ENCODE data around the gene GRIA4. TPM values are rescaled to one million over a fixed set of nuclear protein-coding genes. Genes with fewer than 3 reads are reported as not detected.

The GRIA4 gene
- total and polyA plus RNA-seq, 7 donors = 0.23 to 6.6 (median 1.9) TPM

GRCh38 chr11:105861225-105861624 is 251.4 kb downstream of the GRIA4 start:
- H3K4me1 ChIP-seq = no peaks in the 10 kb centered on the region
- DNase-seq = no peak

GRCh38 chr11:105862736-105863367 is 253.0 kb downstream of the GRIA4 start:
- intact Hi-C loops (cut with DNase I) = no loop called here

More at GRCh38 chr11:105861225-105861624, 251.4 kb downstream of the GRIA4 start:
- H3K4me3 ChIP-seq = no peak overlapping the region
- H3K36me3 ChIP-seq = no peaks in the 10 kb centered on the region
- no peak overlapping the region for H3K27ac ChIP-seq
- TF ChIP-seq POLR2A (IDR thresholded peaks at IDR 0.05) (no peak), EP300 (IDR thresholded peaks at IDR 0.05) (no peak), POLR2AphosphoS5 (IDR thresholded peaks at IDR 0.05) (no peak), CTCF (IDR thresholded peaks at IDR 0.05) (no peak)
- WGBS, 2 donors = 40 to 72% methylated on average over 2 of the region's 2 CpGs
- no peaks in the 10 kb centered on the region for H3K9me3 ChIP-seq
- intact Hi-C loops (cut with DNase I) = no loop called here
- H3K27me3 ChIP-seq = no peaks in the 10 kb centered on the region

GRCh38 chr11:105863523-105863922 is 253.7 kb downstream of the GRIA4 start:
- intact Hi-C loops (cut with DNase I) = no loop called here
- Histone ChIP-seq H3K27ac (no peak overlapping the region), H3K4me3 (no peak overlapping the region), H3K27me3 (no peaks in the 10 kb centered on the region), H3K36me3 (no peaks in the 10 kb centered on the region), H3K9me3 (no peaks in the 10 kb centered on the region), H3K4me1 (no peaks in the 10 kb centered on the region)
- no peak for TF ChIP-seq POLR2A (IDR thresholded peaks at IDR 0.05)
- no peak for TF ChIP-seq CTCF (IDR thresholded peaks at IDR 0.05)
- no peak for TF ChIP-seq POLR2AphosphoS5 (IDR thresholded peaks at IDR 0.05)
- no peak for TF ChIP-seq EP300 (IDR thresholded peaks at IDR 0.05)
- DNase-seq = no peak
- WGBS, 2 donors = 36 to 50% methylated on average over 3 of the region's 3 CpGs

More at GRCh38 chr11:105862736-105863367, 253.0 kb downstream of the GRIA4 start:
- Histone ChIP-seq H3K36me3 (no peaks in the 10 kb centered on the region), H3K9me3 (no peaks in the 10 kb centered on the region), H3K4me1 (no peaks in the 10 kb centered on the region), H3K27me3 (no peaks in the 10 kb centered on the region), H3K4me3 (no peak overlapping the region), H3K27ac (no peak overlapping the region)
- TF ChIP-seq CTCF (IDR thresholded peaks at IDR 0.05) (peak in 1 of 4 experiments; percentile 45), EP300 (IDR thresholded peaks at IDR 0.05) (no peak)
- 24 to 26% methylated on average over 3 of the region's 3 CpGs for WGBS, 2 donors
- no peak for DNase-seq

- no peaks in the 10 kb centered on the region for H3K36me3 ChIP-seq
- 48 to 69% methylated on average over 2 of the region's 2 CpGs for WGBS, 2 donors
- intact Hi-C loops (cut with DNase I) = no loop called here
These were observed 257.9 kb downstream of the GRIA4 start for GRCh38 chr11:105867742-105868141.

More at GRCh38 chr11:105867742-105868141, 257.9 kb downstream of the GRIA4 start:
- no peak for DNase-seq
- Histone ChIP-seq H3K27ac (no peak overlapping the region), H3K27me3 (no peaks in the 10 kb centered on the region), H3K9me3 (peaks cover 0 to 1% (median 0%) of the 10 kb centered on the region in 4 donors), H3K4me1 (no peaks in the 10 kb centered on the region), H3K4me3 (no peak overlapping the region)
- no peak for TF ChIP-seq POLR2AphosphoS5 (IDR thresholded peaks at IDR 0.05)
- no peak for TF ChIP-seq POLR2A (IDR thresholded peaks at IDR 0.05)
- TF ChIP-seq CTCF (IDR thresholded peaks at IDR 0.05) = no peak
- TF ChIP-seq EP300 (IDR thresholded peaks at IDR 0.05) = no peak

All from sigmoid colon (tissue), 7 donors.